NCI-H1436 (cell line): ENCODE measurements around the gene SNRNP200.

Source experiments
- DNase-seq: peaks from one replicate; lab custom pipeline; 2025; lab: John Stamatoyannopoulos, UW

The SNRNP200 gene

DNA sequence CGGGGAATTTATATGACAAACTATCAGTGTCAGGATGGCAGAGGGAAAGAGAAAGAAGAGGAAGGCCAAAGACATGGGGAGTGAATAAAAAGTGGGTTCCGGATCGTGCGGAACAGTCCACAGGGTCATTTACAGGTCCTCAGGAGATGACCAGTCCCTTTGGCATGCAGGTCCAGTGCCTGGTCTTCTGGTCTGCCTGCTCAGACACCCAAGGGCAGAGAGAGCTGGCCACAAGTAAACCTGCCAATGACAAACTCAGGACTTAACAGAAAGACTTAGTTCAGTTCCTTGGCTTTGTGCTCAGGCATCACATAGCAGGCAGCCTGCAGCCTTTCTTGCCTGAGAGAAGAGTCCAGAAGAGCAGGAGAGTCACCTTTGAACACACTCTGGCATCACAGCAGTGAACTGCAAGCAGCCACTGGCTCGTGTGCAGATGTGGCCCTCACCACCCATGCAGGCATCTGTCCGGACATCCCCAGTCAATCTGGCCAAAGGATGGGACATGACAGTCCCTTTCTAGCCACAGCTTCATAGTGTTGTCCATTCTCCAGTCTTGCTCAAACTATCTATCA lies 53.5 kb downstream of the SNRNP200 start:
- DNase-seq, result no peak

DNA sequence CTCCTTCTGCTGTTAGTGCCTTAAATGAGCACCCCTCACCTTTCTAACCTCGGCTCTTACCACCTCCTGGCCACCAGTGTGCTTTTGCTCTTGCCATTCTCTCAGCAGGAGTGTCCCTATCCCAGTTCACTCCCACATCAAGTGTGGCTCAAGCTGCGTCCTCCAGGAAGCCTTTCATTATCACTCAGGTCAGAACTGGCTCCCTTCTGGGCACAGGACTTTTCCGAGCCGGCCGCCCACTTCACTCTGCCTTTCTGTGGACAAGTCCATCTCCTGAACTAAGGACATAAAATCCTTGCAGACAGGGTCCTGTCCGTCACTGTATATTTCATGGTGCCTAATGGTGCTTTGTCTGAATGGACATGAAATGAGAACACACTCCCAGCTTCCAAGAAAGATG lies 55.2 kb downstream of the SNRNP200 start:
- no peak for DNase-seq

DNA sequence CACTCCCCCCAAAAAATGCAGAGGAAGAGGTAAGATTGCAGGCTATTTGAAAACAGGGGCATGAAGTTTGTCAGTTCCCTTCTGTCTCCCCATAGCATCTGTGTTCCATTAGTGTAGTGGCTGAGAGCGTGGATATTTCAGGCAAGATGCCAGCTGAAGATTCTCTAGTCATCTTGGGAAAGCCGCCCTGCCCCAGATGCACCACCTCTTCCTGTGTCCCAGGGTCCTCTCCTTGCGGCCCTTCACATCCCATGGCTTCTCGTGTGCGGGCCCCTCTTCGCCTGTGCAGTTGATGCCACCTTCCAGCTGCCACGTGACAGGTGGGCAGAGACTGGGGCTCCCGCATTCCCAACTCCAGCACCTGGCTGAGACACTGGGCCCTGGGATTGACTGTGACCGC lies 55.7 kb downstream of the SNRNP200 start:
- DNase-seq, result no peak

DNA sequence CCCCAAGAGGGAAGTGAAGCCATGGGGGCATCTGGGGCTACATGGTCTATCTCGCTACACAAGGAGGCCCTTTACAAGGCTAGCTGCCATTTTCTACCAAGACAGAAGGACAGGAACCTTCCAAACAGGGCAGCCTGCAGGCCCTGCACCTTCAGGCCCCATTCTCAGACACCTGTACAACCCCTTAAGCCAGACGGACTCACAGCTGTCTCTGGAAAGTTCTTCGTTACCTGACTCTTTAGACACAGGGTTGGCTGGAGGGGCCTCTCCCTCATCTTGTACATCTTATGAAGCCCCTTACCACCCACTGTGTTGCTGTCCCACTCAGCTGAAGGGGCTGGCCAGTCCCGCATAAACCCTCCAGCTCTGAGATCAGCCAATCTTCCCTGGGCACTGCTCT lies 56.7 kb downstream of the SNRNP200 start:
- DNase-seq, result no peak

DNA sequence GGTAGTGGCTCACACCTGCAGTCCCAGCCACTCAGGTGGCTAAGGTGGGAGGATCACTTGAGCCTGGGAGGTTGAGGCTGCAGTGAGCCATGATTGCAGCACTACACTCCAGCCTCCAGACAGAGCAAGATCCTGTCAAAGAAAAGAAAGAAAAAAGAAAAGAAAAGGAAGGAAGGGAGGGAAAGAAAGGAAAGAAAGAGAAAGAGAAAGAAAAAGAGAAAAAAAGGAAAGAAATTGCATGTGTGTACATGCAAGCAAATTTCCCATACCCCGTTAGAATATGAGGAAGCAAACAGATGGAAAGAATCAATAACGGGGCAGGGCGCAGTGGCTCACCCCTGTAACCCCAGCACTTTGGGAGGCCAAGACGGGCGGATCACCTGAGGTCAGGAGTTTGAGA lies 57.5 kb downstream of the SNRNP200 start:
- no peak for DNase-seq

DNA sequence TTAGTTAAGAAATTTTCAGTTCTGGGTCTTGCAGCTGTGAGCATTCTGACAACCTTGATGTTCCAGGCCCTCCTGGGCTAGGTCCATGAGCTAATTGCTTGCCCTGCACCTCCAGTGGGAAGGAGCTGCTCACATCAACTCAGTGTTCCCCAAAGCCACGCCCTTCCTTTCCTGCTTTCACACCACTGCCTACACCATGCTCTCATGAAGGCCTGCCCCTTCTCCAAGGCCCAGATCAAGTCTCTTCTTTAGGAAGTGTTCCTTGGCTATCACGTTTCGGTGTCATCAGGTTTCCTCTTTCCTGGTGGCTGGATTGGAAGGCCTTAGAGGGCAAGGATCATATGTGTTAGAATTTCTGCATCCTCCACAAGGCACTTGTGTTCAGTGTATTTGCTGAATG lies 58.3 kb downstream of the SNRNP200 start:
- no peak for DNase-seq

DNA sequence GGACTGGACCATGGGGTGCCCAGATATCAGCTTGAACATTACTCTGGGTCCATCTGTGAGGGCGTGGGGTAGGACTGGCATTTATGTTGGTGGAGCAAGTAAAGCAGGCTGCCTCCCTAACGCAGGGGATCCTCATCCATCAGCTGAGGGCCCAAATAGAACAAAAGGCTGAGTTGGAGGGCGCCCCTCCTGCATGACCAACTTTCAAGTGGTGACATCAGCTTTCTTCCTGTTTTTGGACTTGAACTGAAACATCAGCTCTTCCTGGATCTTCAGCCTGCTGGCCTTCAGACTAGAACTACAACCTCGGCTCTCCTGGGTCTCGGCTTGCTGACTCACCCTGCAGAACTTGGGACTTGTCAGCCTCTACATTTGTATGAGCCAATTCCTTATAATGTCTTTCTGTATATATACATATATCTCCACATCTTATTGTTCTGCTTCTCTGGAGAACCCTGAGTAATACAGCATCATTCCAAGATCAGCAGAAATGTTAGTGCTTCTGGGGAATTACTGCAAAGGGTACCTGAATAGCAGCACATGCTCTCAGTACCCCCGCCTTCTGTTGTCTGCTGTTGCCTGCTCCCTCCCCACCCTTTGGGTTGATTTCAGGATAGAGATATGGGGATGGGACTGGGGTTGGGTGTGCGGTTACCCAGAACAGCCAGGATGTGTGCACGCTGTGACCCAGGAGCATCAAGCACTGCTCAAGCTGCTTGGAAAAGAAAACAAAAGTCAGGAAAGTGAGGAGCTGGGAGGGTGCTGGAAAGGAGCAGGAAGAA lies 59.5 kb downstream of the SNRNP200 start:
- DNase-seq, result no peak

DNA sequence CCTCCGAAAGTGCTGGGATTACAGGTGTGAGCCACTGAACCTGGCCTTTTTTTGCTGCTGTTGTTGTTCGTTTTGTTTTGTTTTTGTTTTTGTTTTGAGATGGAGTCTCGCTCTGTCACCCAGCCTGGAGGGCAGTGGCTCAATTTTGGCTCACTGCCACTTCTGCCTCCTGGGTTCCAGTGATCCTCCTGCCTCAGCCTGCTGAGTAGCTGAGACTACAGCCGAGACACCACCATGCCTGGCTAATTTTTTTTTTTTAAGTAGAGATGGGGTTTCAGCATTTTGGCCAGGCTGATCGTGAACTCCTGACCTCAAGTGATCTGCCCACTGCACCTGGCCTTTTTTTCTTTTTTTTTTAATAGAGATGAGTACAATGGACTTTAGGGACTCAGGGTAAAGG lies 61.5 kb downstream of the SNRNP200 start:
- no peak for DNase-seq

DNA sequence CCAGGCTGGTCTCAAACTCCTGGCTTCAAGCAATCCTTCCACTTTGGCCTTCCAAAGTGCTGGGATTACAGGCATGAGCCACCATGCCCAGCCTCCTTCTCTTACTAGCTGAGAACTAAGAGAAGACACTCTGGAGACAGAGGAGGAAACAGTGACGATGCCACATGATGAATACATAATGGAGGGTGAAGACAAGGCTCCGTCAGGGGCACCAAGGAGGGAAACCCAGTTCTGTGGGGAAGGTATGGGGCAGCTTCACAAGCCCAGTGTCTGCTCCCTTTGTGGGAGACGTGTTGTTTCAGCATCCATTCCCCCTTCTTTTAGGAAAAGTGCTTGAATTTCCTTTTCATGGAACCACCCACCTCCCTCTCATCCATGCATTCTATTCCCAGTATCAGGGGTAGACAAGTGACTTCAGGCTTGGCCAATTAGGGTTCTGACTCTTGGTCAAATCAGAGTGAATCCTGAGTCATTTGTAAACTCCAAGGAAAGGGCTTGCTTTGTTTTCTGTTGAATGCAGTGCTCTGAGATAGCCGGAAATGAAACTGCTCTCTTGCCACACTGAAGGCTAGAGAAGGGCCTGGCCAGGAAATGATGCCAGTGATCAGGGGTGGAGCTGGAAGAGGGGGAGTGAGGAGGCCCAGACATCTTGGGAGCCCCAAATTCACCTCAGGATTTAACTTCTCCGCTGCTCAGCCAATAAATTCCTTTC lies 63.3 kb downstream of the SNRNP200 start:
- no peak for DNase-seq

DNA sequence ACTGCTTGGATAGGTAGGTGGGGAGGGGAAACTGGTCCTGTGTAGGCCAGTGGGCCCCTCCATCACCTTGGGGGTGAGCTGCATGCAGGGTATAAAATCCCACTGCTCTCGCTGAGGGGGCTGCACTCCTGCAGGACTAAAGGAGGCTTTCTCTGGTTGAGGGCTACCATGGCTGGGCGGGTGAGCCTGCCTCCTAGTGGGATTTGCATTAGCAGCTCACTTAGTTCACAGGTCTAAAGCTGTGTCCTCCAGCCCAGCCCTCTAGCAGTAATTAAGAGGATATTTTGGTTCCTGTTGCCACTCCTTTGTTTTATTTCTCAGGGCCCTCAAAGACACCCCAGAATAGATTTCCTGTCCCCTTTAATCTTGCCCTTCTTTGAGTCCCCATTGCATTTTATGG lies 64.1 kb downstream of the SNRNP200 start:
- no peak for DNase-seq

DNA sequence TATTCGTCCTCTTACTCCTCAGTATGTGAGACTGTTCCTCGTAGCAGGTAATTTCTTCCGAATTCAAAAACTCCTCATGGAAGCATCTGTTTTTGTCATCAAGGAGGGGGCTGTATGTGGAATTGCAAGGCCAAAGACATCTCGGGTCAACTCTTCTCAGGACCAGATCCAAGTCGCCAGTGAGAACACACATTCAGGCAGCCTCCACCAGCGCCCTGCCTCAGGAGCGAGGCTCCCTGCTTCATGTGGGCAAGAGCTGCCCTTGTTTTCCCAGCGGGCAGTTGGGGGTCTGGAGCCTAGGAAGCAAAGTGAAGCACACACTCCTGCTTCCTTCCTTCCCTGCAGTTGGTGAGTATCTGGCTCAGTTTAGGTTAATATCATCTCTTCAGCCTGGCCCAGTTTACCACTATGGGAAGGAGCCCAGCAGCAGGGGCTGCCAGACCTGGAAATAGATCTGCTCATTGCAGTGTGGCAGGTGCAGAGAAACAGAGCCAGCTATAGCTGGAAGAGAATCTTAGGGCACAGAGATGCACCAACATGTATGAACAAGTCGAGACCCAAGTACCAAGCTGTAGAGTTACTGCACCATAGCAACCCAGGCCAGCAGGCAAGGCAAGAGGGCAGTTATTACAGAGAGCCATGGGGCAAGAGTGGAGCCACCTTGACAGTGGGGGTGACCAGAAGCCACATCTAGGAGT lies 64.9 kb downstream of the SNRNP200 start:
- no peak for DNase-seq

DNA sequence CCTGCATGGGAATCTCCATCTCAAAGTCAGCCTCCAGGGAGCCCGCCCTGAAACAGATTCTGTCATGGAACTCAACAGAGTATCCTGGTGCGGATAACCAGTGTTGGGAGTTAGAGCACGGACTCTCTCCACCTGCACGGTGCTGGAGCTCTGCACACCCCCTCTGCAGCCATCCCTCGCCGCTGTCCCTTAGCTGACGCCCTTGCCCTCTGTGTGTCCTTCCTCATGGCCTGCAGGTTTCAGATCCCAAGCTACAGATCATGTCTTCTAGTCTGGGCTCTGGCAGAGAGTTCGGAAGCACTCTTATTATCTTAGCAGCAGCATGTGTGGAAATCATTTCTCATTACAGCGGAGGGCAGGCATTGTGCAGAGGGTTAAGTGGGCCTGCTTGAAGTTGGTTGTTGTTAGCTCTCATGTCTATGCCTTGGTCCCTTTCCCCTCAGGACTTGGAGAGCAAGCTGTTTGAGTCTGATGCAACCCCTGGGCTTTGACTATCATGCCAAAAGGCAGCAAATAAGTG lies 65.5 kb downstream of the SNRNP200 start:
- no peak for DNase-seq

DNA sequence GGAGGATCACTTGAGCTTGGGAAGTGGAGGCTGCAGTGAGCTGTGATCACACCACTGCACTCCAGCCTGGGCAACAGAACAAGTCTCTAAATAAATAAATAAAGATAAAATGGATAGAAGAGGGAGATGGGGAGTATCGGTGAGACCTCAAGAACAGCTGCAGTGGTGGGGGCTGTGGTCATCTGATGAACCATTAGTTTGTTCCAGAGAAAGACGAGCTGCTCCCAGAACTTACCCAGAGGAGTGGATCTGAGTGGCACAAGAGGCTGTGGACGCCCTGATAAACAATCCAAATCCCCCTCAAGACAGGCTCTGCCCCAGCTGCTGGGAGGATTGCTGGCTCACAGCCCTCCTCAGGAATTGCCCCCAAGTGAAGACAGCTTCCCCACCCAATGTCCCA lies 66.3 kb downstream of the SNRNP200 start:
- no peak for DNase-seq

DNA sequence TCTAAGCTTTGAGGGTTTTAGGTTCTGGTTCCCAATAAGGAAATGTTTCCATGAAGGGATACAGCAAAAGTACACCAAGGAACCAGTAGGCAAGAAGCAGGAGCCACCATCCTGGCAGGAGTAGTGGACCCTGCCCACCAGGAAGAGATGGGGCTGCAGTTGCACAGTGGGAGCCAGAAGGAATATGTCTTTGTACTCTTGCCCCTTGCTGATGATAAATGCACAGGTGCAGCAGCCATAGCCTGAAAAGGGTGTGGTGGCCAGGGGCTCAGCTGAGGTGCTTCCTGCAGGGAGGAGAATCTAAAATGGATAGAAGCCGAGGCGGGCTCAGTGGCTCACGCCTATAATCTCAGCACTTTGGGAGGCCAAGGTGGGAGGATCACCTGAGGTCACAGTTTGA lies 67.1 kb downstream of the SNRNP200 start:
- DNase-seq, result no peak

DNA sequence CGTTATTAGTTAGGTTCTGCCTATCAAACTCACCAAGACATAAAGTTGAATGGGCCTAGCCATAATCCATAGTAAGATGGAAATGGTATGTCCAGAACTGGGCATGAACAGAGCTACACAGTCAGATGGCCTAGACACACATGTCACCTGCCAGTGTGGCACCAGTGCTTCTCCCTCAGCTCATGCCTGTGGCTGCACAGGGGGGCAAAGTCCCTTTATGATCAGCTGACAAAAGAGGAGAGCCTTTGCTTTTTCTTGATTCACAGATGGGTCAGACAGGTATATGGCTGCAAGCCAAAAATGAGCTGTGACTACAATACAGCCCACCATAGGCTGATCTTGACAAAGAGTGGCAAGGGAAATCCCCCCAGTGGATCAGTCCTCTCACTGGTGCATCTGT lies 68.5 kb downstream of the SNRNP200 start:
- no peak for DNase-seq

DNA sequence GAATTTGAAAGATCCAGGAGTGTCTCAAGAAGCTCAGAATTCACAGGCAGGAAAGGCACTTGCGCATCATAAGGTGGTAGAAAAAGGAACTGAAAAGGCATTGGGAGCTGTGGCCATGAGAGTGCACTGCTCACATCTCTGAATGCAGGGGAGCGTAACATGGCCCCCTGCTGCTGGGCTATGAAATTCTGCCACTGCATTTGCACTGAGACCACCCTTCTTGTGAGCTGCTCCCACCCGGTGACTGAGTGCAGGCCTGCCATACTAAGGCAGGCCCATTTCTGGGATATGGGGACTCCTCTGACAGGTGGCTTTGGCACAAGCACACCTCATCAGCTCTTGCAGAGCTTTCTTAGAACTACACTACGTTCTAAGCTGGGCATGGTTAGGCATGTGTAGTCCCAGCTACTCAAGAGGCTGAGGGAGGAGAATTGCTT lies 71.4 kb downstream of the SNRNP200 start:
- DNase-seq, result no peak

DNA sequence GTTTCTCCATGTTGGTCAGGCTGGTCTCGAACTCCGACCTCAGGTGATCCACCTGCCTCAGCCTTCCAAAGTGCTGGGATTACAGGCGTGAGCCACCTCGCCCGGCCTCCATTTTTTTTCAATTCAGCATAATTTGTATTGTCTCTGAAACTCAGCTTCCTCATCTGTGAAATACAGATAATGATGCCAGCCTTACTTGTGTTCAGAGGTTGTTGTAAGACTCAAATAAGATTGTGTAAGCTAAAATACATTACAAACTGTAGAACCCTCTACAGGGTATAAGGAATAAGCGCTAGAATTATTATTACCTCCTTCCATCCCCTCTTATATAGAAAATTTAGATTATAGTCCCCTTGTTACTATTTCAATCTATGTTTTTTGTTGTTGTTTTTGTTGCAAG lies 71.9 kb downstream of the SNRNP200 start:
- no peak for DNase-seq

DNA sequence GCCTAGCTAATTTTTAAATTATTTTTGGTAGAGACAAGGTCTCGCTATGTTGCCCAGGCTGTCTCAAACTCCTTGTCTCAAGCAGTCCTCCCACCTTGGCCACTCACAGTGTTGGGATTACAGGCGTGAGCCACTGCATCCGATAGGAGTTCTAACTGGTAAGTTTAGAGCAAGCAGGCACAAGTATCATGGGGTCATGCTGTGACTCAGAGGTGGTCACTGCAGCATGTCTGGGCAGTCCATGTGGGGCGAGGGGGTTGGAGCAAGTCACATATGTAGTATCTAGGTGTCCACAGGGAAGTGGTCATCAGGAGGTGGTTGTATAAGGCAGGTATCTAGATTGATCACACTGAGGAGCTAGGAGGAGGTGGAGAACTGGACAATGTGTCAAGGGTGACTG lies 74.0 kb downstream of the SNRNP200 start:
- DNase-seq, result no peak

DNA sequence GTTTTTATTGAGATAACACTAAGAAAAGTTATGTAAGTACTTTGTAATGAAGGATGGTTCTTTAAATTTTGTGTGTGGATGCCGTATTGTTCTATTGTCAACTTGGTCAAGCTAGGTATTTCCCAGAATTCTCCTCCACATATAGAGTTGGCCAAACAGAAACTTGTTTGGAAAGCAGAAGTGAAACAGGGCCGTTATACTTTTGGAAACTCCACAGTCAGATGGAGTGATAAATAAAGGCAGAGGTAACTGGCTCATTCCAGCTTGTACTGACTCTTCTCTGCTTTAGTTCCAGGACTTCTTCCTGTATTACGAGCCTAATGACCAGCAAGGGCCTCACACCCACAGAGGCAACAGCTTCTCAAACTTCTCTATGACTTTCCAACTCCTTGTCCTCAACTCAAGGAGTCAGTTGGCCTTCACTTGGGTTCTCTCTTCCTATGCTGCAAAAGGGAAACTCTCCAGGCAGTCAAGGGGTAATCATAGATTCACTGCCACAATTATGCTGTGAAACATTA lies 80.3 kb downstream of the SNRNP200 start:
- no peak for DNase-seq
